ENCODE data around the gene CT45A7.
"Not testable (repeated sequence)": the region's sequence is repeated elsewhere in the genome, so short reads cannot be mapped to it uniquely, and the experiment has no call there.

CT45A7 gene, protein sequence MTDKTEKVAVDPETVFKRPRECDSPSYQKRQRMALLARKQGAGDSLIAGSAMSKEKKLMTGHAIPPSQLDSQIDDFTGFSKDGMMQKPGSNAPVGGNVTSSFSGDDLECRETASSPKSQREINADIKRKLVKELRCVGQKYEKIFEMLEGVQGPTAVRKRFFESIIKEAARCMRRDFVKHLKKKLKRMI

DNA sequence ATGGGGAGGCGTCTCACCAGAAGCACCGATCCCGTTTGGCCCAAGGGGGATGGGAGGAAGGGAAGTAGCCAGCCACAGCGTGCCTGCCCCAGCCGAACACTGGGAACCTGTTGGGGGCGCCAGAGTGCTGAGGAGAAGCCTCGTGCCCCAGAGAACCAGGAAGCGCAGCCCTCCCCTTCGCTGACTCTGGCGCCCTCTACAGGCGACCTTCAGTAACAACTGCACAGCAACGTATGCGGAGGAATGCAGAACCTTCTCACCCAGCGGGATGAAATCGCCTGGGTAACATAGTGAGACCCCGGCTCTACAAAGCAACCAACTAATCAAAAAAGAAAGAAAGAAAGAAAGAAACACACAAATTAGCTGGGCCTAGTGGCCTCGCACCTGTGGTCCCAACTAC is at the start of gene CT45A7:
CT45A7 (minus strand) TSS at position 101 of the 400 bp plus-strand sequence. CDS start 3,747 bp downstream, outside the sequence.
- not testable (repeated sequence) for H3K4me3 ChIP-seq (ENCODE audit: control insufficient read depth, low read depth, low read length); DNase-seq (ENCODE audit: low read depth)

DNA sequence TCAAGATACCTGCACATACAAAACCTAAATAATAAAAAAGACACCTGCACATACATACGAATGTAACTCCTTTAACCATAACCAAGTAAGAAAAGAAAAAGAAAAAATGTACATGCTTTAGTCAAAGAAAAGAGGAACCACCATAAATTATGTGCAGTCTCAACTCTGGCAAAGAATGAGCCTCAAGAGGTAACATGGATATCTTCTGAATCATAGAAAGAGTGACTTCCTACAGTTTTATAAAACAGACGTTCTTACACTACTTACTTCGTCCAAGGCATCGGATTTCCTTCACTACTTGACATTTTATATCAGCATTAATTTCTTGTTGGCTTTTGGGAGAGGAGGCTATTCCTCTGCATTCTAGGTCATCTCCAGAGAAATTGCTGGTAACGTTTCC is 45.7 kb upstream of the CT45A7 start:
- not testable (repeated sequence) for DNase-seq (ENCODE audit: low read depth)

DNA sequence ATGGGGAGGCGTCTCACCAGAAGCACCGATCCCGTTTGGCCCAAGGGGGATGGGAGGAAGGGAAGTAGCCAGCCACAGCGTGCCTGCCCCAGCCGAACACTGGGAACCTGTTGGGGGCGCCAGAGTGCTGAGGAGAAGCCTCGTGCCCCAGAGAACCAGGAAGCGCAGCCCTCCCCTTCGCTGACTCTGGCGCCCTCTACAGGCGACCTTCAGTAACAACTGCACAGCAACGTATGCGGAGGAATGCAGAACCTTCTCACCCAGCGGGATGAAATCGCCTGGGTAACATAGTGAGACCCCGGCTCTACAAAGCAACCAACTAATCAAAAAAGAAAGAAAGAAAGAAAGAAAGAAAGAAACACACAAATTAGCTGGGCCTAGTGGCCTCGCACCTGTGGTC is 34.6 kb upstream of the CT45A7 start, which contains the start of gene CT45A9:
CT45A9 (minus strand) TSS at position 101 of the 400 bp plus-strand sequence. CDS start 3,751 bp downstream, outside the sequence.
- not testable (repeated sequence) for DNase-seq (ENCODE audit: low read depth)

More for the DNA sequence above, 45.7 kb upstream of the CT45A7 start:
- not testable (repeated sequence) for H3K4me3 ChIP-seq (ENCODE audit: control insufficient read depth, low read depth, low read length)

DNA sequence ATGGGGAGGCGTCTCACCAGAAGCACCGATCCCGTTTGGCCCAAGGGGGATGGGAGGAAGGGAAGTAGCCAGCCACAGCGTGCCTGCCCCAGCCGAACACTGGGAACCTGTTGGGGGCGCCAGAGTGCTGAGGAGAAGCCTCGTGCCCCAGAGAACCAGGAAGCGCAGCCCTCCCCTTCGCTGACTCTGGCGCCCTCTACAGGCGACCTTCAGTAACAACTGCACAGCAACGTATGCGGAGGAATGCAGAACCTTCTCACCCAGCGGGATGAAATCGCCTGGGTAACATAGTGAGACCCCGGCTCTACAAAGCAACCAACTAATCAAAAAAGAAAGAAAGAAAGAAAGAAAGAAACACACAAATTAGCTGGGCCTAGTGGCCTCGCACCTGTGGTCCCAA is 17.4 kb upstream of the CT45A7 start, which contains the start of gene CT45A8:
CT45A8 (minus strand) TSS at position 101 of the 400 bp plus-strand sequence. CDS start 3,755 bp downstream, outside the sequence.
- DNase-seq (ENCODE audit: low read depth); H3K4me3 ChIP-seq (ENCODE audit: control insufficient read depth, low read depth, low read length): not testable (repeated sequence)

More for the DNA sequence above, 34.6 kb upstream of the CT45A7 start, which contains the start of gene CT45A9:
- not testable (repeated sequence) for H3K4me3 ChIP-seq (ENCODE audit: control insufficient read depth, low read depth, low read length)

DNA sequence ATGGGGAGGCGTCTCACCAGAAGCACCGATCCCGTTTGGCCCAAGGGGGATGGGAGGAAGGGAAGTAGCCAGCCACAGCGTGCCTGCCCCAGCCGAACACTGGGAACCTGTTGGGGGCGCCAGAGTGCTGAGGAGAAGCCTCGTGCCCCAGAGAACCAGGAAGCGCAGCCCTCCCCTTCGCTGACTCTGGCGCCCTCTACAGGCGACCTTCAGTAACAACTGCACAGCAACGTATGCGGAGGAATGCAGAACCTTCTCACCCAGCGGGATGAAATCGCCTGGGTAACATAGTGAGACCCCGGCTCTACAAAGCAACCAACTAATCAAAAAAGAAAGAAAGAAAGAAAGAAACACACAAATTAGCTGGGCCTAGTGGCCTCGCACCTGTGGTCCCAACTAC is 17.2 kb downstream of the CT45A7 start, which contains the start of gene CT45A2:
CT45A2 (minus strand) TSS at position 101 of the 400 bp plus-strand sequence. CDS start 3,747 bp downstream, outside the sequence.
- DNase-seq (ENCODE audit: low read depth); H3K4me3 ChIP-seq (ENCODE audit: control insufficient read depth, low read depth, low read length): not testable (repeated sequence)

DNA sequence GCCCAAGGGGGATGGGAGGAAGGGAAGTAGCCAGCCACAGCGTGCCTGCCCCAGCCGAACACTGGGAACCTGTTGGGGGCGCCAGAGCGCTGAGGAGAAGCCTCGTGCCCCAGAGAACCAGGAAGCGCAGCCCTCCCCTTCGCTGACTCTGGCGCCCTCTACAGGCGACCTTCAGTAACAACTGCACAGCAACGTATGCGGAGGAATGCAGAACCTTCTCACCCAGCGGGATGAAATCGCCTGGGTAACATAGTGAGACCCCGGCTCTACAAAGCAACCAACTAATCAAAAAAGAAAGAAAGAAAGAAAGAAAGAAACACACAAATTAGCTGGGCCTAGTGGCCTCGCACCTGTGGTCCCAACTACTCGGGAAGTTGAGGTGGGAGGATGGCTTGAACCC is 34.4 kb downstream of the CT45A7 start, which contains the start of gene CT45A6:
CT45A6 (minus strand) TSS at position 101 of the 400 bp plus-strand sequence. CDS start 3,794 bp downstream, outside the sequence.
- not testable (repeated sequence) for H3K4me3 ChIP-seq (ENCODE audit: control insufficient read depth, low read depth, low read length); DNase-seq (ENCODE audit: low read depth)

DNA sequence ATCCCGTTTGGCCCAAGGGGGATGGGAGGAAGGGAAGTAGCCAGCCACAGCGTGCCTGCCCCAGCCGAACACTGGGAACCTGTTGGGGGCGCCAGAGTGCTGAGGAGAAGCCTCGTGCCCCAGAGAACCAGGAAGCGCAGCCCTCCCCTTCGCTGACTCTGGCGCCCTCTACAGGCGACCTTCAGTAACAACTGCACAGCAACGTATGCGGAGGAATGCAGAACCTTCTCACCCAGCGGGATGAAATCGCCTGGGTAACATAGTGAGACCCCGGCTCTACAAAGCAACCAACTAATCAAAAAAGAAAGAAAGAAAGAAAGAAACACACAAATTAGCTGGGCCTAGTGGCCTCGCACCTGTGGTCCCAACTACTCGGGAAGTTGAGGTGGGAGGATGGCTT is 51.7 kb downstream of the CT45A7 start, which contains the start of gene CT45A5:
CT45A5 (minus strand) TSS at position 101 of the 400 bp plus-strand sequence. CDS start 3,774 bp downstream, outside the sequence.
- not testable (repeated sequence) for H3K4me3 ChIP-seq (ENCODE audit: control insufficient read depth, low read depth, low read length); DNase-seq (ENCODE audit: low read depth)
